Smooth muscle cell (in vitro differentiated cells): ENCODE data around the gene NRL. TPM values are rescaled to one million over a fixed set of nuclear protein-coding genes. Genes with fewer than 3 reads are reported as not detected.

ENCODE experiments used
- DNase-seq: peaks from one replicate; lab custom pipeline; 2025; ENCODE audit not compliant: unreplicated experiment; lab: John Stamatoyannopoulos, UW
- H2AFZ ChIP-seq: fragments of 200-600 bp; sonication (generic); 2 replicates; pipeline ENCODE4 v1.6.0; 2016; ENCODE audit warnings: antibody characterized with exemption, low read depth, mild to moderate bottlenecking
- H3F3A ChIP-seq: fragments of 200-600 bp; sonication (generic); 2 replicates; pipeline ENCODE4 v1.6.0; 2017; ENCODE audit warnings: antibody characterized with exemption, low read depth
- H3K27ac ChIP-seq: fragments of 200-600 bp; sonication (generic); 2 replicates; pipeline ENCODE4 v1.5.1; 2016; ENCODE audit warnings: low read depth, mild to moderate bottlenecking
- H3K27me3 ChIP-seq: fragments of 200-600 bp; sonication (generic); 2 replicates; pipeline ENCODE4 v1.6.1; 2016; ENCODE audit warnings: low read depth, mild to moderate bottlenecking
- H3K36me3 ChIP-seq: fragments of 200-600 bp; sonication (generic); 2 replicates; pipeline ENCODE4 v1.5.1; 2016; ENCODE audit warnings: low read depth
- H3K4me1 ChIP-seq: fragments of 200-600 bp; sonication (generic); 2 replicates; pipeline ENCODE4 v1.5.1; 2016; ENCODE audit warnings: low read depth
- H3K4me2 ChIP-seq: fragments of 200-600 bp; sonication (generic); 2 replicates; pipeline ENCODE4 v1.6.0; 2016; ENCODE audit warnings: mild to moderate bottlenecking
- H3K4me3 ChIP-seq: fragments of 200-600 bp; sonication (generic); 2 replicates; pipeline ENCODE4 v1.5.1; 2016; ENCODE audit warnings: mild to moderate bottlenecking
- H3K79me2 ChIP-seq: fragments of 200-600 bp; sonication (generic); 2 replicates; pipeline ENCODE4 v1.6.0; 2016; ENCODE audit warnings: low read depth, mild to moderate bottlenecking
- H3K9ac ChIP-seq: fragments of 200-600 bp; sonication (generic); 2 replicates; pipeline ENCODE4 v1.6.0; 2016; ENCODE audit warnings: low read depth
- H3K9me3 ChIP-seq: fragments of 200-600 bp; sonication (generic); replicated peaks from 2 replicates; pipeline ENCODE4 v1.5.1; 2016; ENCODE audit warnings: low read depth
- H4K20me1 ChIP-seq: fragments of 200-600 bp; sonication (generic); 2 replicates; pipeline ENCODE4 v1.6.0; 2016; ENCODE audit warnings: low read depth
- WGBS: methylation state at CpG from one replicate; pipeline ENCODE4 v1.1.7; 2016; ENCODE audit warnings: low lambda C conversion rate; 5-methylcytosine and 5-hydroxymethylcytosine counted together
- polyA plus RNA-seq: library from polyadenylated mRNA; unstranded; fragments of >200 nt; fragmentation: Nextera tagmentation; extraction: Ambion mirVana; gene quantifications from 2 replicates; pipeline ENCODE4 v1.2.1, GENCODE V29; 2016
- total RNA-seq: library from RNA; depleted of rRNA; stranded (reverse); fragments of >200 nt; gene quantifications from 2 replicates; pipeline ENCODE4 v1.2.3, GENCODE V29; 2014
- TF ChIP-seq, protein P1 (sequence below): fragments of 200-600 bp; sonication (generic); IDR thresholded peaks from 2 replicates; pipeline ENCODE4 v1.5.1; 2017; ENCODE audit warnings: borderline replicate concordance, mild to moderate bottlenecking, antibody characterized with exemption; ENCODE audit not compliant: insufficient read depth, poor library complexity, severe bottlenecking

Gene NRL
- total and polyA plus RNA-seq, 2 experiments from 2014 or later = 1.3 to 1.9 TPM

- Histone ChIP-seq H3K4me1 (no peaks in the 10 kb centered on the region), H3K27me3 (no peaks in the 10 kb centered on the region), H3K9ac (no peak overlapping the region), H3K27ac (no peak overlapping the region), H3K36me3 (no peaks in the 10 kb centered on the region), H4K20me1 (no peaks in the 10 kb centered on the region), H3K79me2 (peaks cover 9% of the 10 kb centered on the region), H3K4me3 (no peak overlapping the region), H3F3A (no peaks in the 10 kb centered on the region), H2AFZ (no peak overlapping the region), H3K4me2 (no peak overlapping the region), H3K9me3 (no peaks in the 10 kb centered on the region)
- 95% methylated on average over 3 of the region's 3 CpGs for WGBS
- no peak for DNase-seq
- TF ChIP-seq, protein P1, sequence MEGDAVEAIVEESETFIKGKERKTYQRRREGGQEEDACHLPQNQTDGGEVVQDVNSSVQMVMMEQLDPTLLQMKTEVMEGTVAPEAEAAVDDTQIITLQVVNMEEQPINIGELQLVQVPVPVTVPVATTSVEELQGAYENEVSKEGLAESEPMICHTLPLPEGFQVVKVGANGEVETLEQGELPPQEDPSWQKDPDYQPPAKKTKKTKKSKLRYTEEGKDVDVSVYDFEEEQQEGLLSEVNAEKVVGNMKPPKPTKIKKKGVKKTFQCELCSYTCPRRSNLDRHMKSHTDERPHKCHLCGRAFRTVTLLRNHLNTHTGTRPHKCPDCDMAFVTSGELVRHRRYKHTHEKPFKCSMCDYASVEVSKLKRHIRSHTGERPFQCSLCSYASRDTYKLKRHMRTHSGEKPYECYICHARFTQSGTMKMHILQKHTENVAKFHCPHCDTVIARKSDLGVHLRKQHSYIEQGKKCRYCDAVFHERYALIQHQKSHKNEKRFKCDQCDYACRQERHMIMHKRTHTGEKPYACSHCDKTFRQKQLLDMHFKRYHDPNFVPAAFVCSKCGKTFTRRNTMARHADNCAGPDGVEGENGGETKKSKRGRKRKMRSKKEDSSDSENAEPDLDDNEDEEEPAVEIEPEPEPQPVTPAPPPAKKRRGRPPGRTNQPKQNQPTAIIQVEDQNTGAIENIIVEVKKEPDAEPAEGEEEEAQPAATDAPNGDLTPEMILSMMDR = no peak
Measured at GRCh38 chr14:24100982-24101494, 13.7 kb downstream of the NRL start.

DNA sequence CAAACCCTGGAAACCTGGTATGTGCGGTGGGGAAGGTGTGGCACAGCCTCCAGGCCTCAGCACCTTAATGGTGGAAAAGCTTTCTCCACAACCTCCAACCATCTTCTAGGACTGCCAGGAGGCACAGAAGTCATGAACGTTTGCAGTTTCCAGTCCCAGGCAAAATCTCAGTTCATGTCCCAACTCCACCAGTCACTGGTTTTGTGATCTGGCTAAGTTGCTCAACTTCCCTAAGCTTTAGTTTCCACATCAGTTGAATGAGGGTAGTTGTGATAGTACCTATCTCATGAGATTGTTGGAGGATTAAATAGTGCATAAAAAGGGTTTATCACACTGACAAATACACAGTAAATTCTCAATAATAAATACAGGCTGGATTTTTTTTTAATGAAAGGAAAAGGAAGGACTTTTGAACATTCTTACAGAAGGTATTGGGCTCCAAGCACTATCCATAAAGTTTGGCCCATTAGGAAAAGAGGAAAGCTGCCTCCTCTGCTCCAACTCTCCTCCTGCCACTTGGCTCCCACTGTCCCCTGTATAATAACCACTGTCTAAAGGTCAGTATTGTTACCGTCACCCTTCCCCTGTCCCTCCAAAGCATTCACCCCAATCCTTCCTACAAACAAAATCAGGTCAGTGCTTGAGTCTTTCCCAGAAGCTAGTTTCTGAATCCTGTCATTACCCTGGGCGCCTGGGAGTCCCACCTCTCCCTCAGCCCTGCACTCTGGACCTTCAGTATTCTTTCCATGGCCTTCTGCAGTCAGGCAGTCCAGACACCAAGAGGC lies 14.4 kb downstream of the NRL start:
- Histone ChIP-seq H4K20me1 (no peaks in the 10 kb centered on the region), H3K27me3 (no peaks in the 10 kb centered on the region), H3K4me2 (no peak overlapping the region), H3K36me3 (no peaks in the 10 kb centered on the region), H3K4me1 (peaks cover 4% of the 10 kb centered on the region), H3K9ac (no peak overlapping the region), H3K79me2 (peaks cover 14% of the 10 kb centered on the region), H2AFZ (no peak overlapping the region), H3K4me3 (no peak overlapping the region), H3F3A (no peaks in the 10 kb centered on the region), H3K27ac (no peak overlapping the region), H3K9me3 (no peaks in the 10 kb centered on the region)
- 95% methylated on average over 4 of the region's 4 CpGs for WGBS
- TF ChIP-seq, protein P1 = no peak
- no peak for DNase-seq

DNA sequence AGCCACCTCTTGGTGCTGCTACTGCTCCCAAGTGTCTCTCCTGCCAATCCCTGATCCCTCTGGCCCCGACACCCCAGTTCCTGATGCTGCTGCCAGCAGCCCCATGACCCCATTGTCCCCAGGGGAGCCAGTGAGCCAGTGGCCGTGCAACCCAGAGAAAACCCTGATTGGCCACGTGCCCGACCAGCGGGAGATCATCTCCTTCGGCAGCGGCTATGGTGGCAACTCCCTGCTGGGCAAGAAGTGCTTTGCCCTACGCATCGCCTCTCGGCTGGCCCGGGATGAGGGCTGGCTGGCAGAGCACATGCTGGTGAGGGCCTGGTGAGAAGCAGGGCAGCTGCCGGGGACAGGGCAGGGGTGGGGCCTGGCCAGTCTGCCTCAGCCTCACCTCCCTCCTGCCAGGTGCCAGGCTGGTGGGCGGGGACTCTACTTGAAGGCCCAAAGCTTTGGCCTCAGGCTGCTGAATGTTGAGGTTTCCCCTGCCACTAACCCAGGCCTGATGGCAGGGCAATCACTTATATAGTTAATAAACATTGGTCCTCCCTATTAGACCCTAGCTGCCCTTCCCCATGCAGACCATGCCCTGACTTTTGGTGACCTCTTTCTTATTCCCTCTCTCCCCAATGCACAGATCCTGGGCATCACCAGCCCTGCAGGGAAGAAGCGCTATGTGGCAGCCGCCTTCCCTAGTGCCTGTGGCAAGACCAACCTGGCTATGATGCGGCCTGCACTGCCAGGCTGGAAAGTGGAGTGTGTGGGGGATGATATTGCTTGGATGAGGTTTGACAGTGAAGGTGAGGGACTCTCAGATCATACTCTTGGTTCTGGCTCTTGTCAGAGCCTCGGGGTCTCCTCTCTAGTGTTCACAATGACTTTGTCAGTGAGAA lies 15.6 kb downstream of the NRL start:
- H4K20me1 ChIP-seq = no peaks in the 10 kb centered on the region
- H2AFZ ChIP-seq = no peak overlapping the region
- no peaks in the 10 kb centered on the region for H3K36me3 ChIP-seq
- H3K27ac ChIP-seq = no peak overlapping the region
- H3K9me3 ChIP-seq = no peaks in the 10 kb centered on the region
- TF ChIP-seq, protein P1 = no peak
- H3K4me2 ChIP-seq = no peak overlapping the region
- H3K4me1 ChIP-seq = peaks cover 9% of the 10 kb centered on the region
- H3F3A ChIP-seq = no peaks in the 10 kb centered on the region
- H3K9ac ChIP-seq = no peak overlapping the region
- no peak overlapping the region for H3K4me3 ChIP-seq
- H3K27me3 ChIP-seq = no peaks in the 10 kb centered on the region
- DNase-seq = no peak
- peaks cover 15% of the 10 kb centered on the region for H3K79me2 ChIP-seq
- WGBS = 97% methylated on average over 16 of the region's 17 CpGs
